HG02759 (cell line): Measurements from ENCODE around the gene TNNI3K.

Source experiments
- ATAC-seq: cut with Tn5 transposase; IDR thresholded peaks from one replicate; pipeline ENCODE4 v1.9.1; 2021; ENCODE audit warnings: mild to moderate bottlenecking, moderate library complexity; ENCODE audit not compliant: unreplicated experiment

Gene TNNI3K

DNA sequence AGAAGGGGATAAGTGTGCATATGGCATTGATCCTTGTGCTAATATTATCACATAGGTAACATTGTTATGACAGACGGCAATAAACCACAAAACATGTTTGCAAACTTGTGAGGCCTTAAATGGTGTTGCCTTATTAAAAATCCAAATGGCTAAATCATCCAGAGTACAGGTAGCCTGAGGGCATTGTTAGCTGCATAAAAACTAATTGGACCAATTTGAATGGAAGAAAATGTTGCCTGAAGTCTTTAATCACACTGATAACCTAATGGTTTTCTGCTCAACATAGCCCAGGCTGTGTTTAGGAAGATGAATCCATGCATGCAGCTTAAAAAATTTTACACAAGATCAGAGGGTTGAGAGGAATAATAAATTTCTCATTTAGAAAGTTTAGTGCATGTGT lies 296.6 kb downstream of the TNNI3K start:
- no peak for ATAC-seq

DNA sequence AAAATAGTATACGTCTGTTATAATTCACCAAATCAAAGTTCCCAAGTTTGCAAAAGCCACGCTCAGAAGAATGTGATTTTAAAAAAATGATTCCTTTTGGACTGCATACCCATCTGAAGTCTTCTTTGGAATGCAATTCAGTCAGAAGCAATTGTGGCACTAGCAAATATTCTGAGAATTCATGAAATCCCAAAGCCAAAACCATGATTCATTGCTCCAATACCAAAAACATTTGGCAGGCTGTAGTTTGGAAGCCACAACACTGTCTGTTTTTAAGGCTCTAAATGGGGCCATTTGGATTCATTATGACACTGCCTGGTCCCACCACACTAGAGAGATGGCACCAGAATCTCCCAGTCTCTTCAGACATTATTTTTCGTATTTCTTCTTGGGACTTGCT lies 299.1 kb downstream of the TNNI3K start:
- no peak for ATAC-seq

- ATAC-seq: no peak
These were observed 310.6 kb downstream of the TNNI3K start for GRCh38 chr1:74545821-74546220.

- no peak for ATAC-seq
These were observed 314.0 kb downstream of the TNNI3K start for GRCh38 chr1:74548961-74549750.

DNA sequence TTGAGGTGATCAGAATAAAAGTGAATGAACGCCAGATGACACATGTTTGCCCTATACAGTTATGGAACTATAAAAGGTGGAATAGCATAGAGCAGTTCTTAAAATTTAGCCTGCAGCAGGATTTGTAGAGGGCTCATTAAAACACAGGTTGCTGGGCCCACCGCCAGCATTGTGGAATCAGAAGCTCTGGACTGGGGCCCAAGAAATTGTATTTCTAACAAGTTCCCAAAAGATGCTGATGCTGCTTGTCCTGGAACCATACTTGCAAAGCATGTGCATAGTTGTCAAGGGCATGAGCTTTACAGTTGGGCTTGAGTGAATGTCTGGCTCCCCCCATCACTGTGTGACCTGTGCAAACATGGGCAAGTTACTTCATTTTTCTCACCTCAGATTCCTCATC lies 314.7 kb downstream of the TNNI3K start:
- no peak for ATAC-seq

- no peak for ATAC-seq
These were observed 335.8 kb downstream of the TNNI3K start for GRCh38 chr1:74570797-74571492.

DNA sequence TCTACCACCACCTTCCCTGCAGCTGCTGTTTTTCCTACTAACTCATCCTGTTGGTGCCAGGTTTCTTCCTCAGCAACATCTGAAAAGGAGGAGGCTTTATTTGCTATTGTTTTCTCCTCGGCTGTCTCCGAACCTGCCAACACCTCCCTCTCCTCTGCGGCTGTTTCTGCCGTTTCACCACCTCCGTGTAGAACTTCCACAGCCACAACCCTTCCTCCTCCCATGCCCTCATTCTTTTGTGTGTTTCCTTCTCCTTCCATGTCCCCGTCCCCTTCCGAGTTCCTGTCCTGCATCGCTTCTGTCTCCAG lies 336.3 kb downstream of the TNNI3K start:
- ATAC-seq: no peak

DNA sequence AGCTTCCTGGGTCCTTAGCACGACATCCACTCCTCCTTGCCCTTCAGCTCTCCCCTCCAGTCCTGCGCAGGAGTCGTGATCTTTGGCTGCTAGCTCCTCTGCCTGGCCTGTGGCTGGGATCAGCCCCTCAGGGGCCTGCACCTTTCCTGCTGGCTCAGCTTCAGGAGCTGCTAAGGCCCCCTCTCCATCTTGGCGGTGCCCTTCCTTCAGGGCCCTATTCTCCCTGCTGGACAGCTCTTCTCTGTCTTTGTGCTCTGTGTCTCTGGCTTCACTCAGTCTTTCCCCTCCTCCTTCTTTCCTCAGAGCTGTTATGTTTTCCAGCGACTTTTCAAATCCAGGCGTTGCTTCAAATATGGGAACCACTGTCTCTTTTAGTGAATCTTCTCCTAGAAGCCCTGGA lies 336.7 kb downstream of the TNNI3K start:
- ATAC-seq: no peak

- no peak for ATAC-seq
These were observed 342.9 kb downstream of the TNNI3K start for GRCh38 chr1:74578101-74578500.

GRCh38 chr1:74579425-74579824 lies 344.2 kb downstream of the TNNI3K start:
- ATAC-seq: peak; percentile 100

DNA sequence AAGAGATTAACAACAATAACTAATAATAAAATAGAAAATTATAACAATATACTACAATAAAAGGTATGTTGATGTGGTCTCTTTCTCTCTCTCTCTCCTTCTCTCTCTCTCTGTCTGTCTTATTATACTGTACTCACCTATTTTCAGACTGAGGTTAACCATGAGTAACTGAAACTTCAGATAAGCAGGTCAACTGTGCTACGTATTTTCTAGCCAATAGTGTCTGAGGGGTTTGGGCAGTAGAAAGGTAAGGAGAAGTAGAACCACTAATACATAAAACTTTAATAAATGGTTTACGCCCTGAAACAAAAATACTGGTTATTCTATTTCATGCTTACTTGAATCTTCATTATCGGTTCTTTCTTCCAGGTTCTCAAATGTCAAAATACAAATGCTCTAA lies 348.2 kb downstream of the TNNI3K start:
- no peak for ATAC-seq

GRCh38 chr1:74584185-74584584 lies 349.0 kb downstream of the TNNI3K start:
- no peak for ATAC-seq

DNA sequence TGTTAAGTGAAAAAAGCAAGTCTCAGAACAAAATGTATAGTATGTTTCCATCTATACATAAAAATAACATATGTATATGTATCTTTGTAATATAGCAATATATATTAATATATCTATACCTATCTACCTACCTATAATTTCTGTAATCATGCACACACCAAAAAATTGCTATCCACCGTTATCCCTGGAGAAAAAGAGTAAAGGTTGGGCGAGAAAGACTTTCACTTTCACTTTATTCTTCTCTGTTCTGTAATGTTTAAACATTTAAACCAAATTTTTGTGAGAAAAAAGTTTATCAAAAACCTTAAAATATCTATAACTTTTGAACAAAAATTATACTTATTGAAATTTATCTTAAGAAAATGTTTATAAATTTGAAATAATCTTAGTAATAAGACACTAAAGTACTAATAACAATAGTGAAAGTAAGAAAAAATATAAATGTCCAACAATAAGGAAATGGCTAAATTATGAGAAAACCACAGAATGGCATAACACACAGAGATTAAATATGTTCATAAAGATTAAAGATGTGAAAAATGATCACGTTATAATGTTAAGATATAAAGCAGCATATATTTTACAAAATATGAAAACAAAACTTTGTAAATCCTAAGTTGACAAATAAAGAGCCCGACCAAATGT lies 351.2 kb downstream of the TNNI3K start:
- no peak for ATAC-seq

DNA sequence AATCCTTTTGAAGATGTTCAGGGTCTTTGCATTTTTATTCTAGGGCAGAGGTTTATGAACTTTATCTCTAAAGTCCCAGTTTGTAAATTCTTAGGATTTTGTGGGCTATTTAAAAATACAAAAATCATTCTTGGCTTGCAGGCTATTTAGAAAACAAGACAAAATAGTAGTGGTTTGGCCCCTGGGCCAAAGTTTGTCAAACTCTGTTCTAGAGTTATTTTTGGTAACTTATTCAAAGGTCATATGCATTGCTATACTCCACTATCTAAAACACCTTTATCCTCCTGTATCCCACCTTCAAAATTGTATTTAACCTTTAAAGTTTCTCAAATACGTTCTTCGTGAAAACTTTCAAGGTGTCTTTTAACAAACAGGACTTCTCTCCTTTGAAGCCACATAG lies 352.7 kb downstream of the TNNI3K start:
- no peak for ATAC-seq

GRCh38 chr1:74590288-74590687 lies 355.1 kb downstream of the TNNI3K start:
- no peak for ATAC-seq

DNA sequence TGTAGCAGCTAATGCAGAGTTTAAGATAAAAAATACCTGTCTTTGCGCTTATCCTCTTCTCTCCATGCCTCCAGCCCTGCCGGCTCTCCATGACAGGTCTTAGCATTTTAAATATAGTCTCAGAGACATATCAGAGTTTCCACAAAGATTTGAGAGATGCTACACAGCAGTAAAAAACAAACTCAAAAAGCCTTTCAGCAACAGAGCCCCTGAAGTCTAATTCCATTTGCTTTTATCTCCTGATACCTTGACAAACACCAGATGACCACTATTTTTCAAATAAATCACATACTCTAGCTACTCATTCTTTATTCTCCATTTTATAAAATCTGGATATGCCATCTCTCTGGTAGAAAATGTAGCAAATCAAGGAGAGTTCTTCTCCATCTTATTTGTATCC lies 356.8 kb downstream of the TNNI3K start:
- no peak for ATAC-seq

DNA sequence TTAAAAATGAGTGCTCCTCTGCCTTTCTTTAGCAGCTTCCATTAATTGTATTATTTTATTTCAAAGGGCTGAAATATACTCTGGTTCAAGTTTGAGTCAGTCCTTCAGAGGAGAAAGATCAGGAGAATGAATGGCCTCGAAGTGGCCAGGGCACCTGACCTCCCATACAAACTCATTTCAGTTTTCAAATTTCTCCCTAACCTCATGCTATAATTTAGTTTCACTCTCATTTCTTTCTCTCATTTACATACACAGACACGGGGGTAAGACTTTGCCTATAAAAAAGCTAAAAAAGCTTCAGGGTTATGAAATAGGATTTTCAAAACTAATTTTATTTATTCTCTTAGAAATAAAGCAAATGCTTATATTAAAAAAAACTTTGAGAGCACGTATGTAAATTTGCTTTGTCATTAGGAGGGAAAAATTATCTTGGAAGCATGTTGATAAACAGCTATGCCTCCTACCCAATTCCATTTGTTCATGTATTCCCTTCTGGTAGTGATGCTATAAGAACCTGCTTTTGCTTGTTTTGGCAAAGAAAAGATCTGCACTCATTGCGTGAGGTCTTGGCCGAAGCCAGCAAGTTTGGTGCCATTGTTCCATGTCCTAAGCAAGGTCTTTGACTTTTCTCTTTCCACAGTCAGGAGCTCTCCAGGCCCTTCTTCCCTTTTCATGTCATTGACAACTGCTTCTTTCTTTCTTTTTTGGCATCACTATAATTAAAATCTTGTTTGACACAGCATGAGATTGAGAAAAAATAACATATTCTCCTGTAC lies 357.6 kb downstream of the TNNI3K start:
- ATAC-seq: no peak
